ENCODE measurements around the gene SYF2. TPM values are rescaled to one million over a fixed set of nuclear protein-coding genes. Genes with fewer than 3 reads are reported as not detected.

The SYF2 gene
- total and polyA plus RNA-seq, 2 of the 13 experiments (the other 11 are each of a cell fraction or from before 2014, with no cell fraction given), result 17.8 to 34.1 TPM

DNA sequence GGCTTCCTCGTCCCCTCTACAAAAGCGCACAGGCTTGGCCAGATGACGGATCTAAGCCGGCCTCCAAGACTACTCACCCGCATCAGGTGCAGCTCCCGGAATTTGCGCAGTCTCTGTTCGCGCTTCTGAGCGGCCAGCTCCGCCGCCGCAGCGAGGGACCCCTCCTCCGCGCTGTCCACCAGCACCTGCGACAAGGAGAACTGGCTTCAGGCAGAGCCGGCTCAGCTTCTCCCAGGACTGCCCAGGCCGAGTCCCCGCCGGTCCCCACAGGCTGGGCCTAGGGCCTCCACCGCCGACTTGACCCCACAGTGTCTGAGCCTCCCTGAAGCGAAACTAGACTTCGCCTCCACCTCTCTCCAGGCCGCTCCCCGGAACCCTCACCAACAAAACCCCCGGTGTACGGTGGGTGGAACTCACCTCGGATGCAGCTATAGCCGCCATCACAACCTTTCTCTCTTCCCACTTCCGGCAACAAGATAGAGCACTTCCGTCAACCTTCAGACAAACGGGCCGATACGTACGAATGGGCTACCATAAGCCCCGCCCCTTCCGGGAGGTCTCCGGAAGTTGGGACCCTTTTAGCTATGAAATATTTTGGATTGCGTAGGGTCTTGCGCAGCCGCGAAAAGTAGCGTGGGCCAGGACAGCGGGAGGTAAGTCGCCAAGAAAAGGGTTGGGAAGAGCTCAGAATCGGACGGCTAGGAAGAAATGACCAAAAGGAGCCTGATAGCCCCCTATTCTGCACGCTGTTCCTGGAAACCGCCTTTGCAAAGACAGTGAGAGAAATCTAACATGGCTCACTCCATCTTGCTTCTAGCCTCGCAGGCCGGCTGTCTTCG is at the start of gene SYF2 (continued):
- TF ChIP-seq, protein P1, sequence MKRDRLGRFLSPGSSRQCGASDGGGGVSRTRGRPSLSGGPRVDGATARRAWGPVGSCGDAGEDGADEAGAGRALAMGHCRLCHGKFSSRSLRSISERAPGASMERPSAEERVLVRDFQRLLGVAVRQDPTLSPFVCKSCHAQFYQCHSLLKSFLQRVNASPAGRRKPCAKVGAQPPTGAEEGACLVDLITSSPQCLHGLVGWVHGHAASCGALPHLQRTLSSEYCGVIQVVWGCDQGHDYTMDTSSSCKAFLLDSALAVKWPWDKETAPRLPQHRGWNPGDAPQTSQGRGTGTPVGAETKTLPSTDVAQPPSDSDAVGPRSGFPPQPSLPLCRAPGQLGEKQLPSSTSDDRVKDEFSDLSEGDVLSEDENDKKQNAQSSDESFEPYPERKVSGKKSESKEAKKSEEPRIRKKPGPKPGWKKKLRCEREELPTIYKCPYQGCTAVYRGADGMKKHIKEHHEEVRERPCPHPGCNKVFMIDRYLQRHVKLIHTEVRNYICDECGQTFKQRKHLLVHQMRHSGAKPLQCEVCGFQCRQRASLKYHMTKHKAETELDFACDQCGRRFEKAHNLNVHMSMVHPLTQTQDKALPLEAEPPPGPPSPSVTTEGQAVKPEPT (CRISPR knock-in tag; IDR thresholded peaks at IDR 0.05; ENCODE audit: low read depth), result no peak
- 0 out of 2 replicates have a peak, but pooled peaks have one; percentile 55 for TF ChIP-seq RFXAP (CRISPR knock-in tag; IDR thresholded peaks at IDR 0.05; ENCODE audit: borderline replicate concordance)
- TF ChIP-seq MZF1 (CRISPR knock-in tag; IDR thresholded peaks at IDR 0.05; ENCODE audit: borderline replicate concordance), result no peak
- no peak; the same call in 1 of the 2 replicates for TF ChIP-seq RAD21 (CRISPR knock-in tag; IDR thresholded peaks at IDR 0.05)
- TF ChIP-seq MED8 (CRISPR knock-in tag; IDR thresholded peaks at IDR 0.05; ENCODE audit: insufficient replicate concordance), result no peak
- TF ChIP-seq NR2F6 (IDR thresholded peaks at IDR 0.05), result no peak
- peak; percentile 9; the same call in 1 of the 2 replicates for TF ChIP-seq NR2F6 (CRISPR knock-in tag; IDR thresholded peaks at IDR 0.05)
- TF ChIP-seq, protein P2, sequence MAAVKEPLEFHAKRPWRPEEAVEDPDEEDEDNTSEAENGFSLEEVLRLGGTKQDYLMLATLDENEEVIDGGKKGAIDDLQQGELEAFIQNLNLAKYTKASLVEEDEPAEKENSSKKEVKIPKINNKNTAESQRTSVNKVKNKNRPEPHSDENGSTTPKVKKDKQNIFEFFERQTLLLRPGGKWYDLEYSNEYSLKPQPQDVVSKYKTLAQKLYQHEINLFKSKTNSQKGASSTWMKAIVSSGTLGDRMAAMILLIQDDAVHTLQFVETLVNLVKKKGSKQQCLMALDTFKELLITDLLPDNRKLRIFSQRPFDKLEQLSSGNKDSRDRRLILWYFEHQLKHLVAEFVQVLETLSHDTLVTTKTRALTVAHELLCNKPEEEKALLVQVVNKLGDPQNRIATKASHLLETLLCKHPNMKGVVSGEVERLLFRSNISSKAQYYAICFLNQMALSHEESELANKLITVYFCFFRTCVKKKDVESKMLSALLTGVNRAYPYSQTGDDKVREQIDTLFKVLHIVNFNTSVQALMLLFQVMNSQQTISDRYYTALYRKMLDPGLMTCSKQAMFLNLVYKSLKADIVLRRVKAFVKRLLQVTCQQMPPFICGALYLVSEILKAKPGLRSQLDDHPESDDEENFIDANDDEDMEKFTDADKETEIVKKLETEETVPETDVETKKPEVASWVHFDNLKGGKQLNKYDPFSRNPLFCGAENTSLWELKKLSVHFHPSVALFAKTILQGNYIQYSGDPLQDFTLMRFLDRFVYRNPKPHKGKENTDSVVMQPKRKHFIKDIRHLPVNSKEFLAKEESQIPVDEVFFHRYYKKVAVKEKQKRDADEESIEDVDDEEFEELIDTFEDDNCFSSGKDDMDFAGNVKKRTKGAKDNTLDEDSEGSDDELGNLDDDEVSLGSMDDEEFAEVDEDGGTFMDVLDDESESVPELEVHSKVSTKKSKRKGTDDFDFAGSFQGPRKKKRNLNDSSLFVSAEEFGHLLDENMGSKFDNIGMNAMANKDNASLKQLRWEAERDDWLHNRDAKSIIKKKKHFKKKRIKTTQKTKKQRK (IDR thresholded peaks at IDR 0.05; ENCODE audit: low read length), result no peak
- TF ChIP-seq ARNT (IDR thresholded peaks at IDR 0.05), result no peak
- no peak; the same call in 1 of the 2 replicates for TF ChIP-seq ZNF850 (CRISPR knock-in tag; conservative IDR thresholded peaks at IDR 0.05)
- no peak for TF ChIP-seq BATF2 (CRISPR knock-in tag; IDR thresholded peaks at IDR 0.05)
- no peak for TF ChIP-seq ZNF737 (CRISPR knock-in tag; IDR thresholded peaks at IDR 0.05; ENCODE audit: borderline replicate concordance)
- TF ChIP-seq NFE2L2 (IDR thresholded peaks at IDR 0.05; ENCODE audit: low read length), result no peak
- TF ChIP-seq RAD51 (IDR thresholded peaks at IDR 0.05; ENCODE audit: borderline replicate concordance), result no peak
- TF ChIP-seq NCOA2 (CRISPR knock-in tag; IDR thresholded peaks at IDR 0.05), result no peak; the same call in 1 of the 2 replicates
- TF ChIP-seq ZNF605 (CRISPR knock-in tag; IDR thresholded peaks at IDR 0.05), result no peak; the same call in 1 of the 2 replicates
- peak; percentile 100 for TF ChIP-seq FOXK2 (IDR thresholded peaks at IDR 0.05)
- TF ChIP-seq ZNF414 (CRISPR knock-in tag; IDR thresholded peaks at IDR 0.05), result no peak
- no peak for TF ChIP-seq ZNF652 (CRISPR knock-in tag; IDR thresholded peaks at IDR 0.05; ENCODE audit: borderline replicate concordance, low read depth)
- TF ChIP-seq FOXJ3 (CRISPR knock-in tag; IDR thresholded peaks at IDR 0.05; ENCODE audit: borderline replicate concordance), result peak; percentile 34; the same call in 1 of the 2 replicates
- TF ChIP-seq ZNF234 (CRISPR knock-in tag; conservative IDR thresholded peaks at IDR 0.05), result no peak
- TF ChIP-seq ZNF335 (CRISPR knock-in tag; IDR thresholded peaks at IDR 0.05), result no peak

Measured in HepG2 (cell line).